ENCODE data around the gene ZNF723. TPM values are rescaled to one million over a fixed set of nuclear protein-coding genes. Genes with fewer than 3 reads are reported as not detected.
"Not testable (repeated sequence)": the region's sequence is repeated elsewhere in the genome, so short reads cannot be mapped to it uniquely, and the experiment has no call there.

Gene ZNF723
- 1.2 TPM for total RNA-seq (ENCODE audit: insufficient read depth, low replicate concordance)

- DNase-seq (ENCODE audit: low spot score) = no peak
Observed at GRCh38 chr19:22832031-22832762, at the start of gene ZNF723. ZNF723 (plus strand) TSS chr19:22832291; CDS start chr19:22832380, 89 bp downstream.

- peak; percentile 84 for DNase-seq (ENCODE audit: low spot score)
Observed at GRCh38 chr19:22783651-22784410, 48.3 kb upstream of the ZNF723 start, which contains the start of gene ZNF99. ZNF99 (minus strand) TSS chr19:22784151; CDS start chr19:22784016, 135 bp downstream.

GRCh38 chr19:22792863-22793262 is 39.2 kb upstream of the ZNF723 start:
- DNase-seq (ENCODE audit: low spot score) = not testable (repeated sequence)

- no peak for DNase-seq (ENCODE audit: low spot score)
Observed at GRCh38 chr19:22797040-22797439, 35.1 kb upstream of the ZNF723 start.

GRCh38 chr19:22806418-22806817 is 25.7 kb upstream of the ZNF723 start:
- no peak for DNase-seq (ENCODE audit: low spot score)

- no peak for DNase-seq (ENCODE audit: low spot score)
Observed at GRCh38 chr19:22807061-22807835, 24.8 kb upstream of the ZNF723 start.

- DNase-seq (ENCODE audit: low spot score) = no peak
Observed at GRCh38 chr19:22814124-22814523, 18.0 kb upstream of the ZNF723 start.

- DNase-seq (ENCODE audit: low spot score) = no peak
Observed at GRCh38 chr19:22831211-22831610, 880 bp upstream of the ZNF723 start.

GRCh38 chr19:22857713-22858320 is 25.7 kb downstream of the ZNF723 start:
- not testable (repeated sequence) for DNase-seq (ENCODE audit: low spot score)

GRCh38 chr19:22882797-22883196 is 50.7 kb downstream of the ZNF723 start:
- DNase-seq (ENCODE audit: low spot score) = peak; percentile 17

- no peak for DNase-seq (ENCODE audit: low spot score)
Observed at GRCh38 chr19:22893855-22894270, 61.8 kb downstream of the ZNF723 start.

- no peak for DNase-seq (ENCODE audit: low spot score)
Observed at GRCh38 chr19:22901431-22902130, 69.5 kb downstream of the ZNF723 start.

Other genes starting within 250 kb of the ZNF723 start
- 4.8 TPM for gene ZNF492, start 198.0 kb upstream of the ZNF723 start, total RNA-seq (ENCODE audit: insufficient read depth, low replicate concordance)
- gene ZNF99, start 48.1 kb upstream of the ZNF723 start, total RNA-seq (ENCODE audit: insufficient read depth, low replicate concordance) = 13.2 TPM
- 2.6 TPM for gene ZNF728, start 170.9 kb downstream of the ZNF723 start, total RNA-seq (ENCODE audit: insufficient read depth, low replicate concordance)